Peyer's patch (tissue), 4 donors: Measurements from ENCODE around the gene THRB.

ENCODE experiments used
- CTCF ChIP-seq, 6 experiments: fragments of 450-650 bp in 4 of 6; fragments of 200-600 bp in 2 of 6; sonication (generic) in 1 of 6; IDR thresholded peaks; one replicate each; pipeline ENCODE4 v1.5.1; 2017 to 2019; ENCODE audit warnings: antibody characterized with exemption in 6 of 6, mild to moderate bottlenecking in 3 of 6, moderate library complexity in 1 of 6
- POLR2A ChIP-seq, 2 donors: fragments of 450-650 bp; IDR thresholded peaks; one replicate each; pipeline ENCODE4 v1.5.1; 2017; ENCODE audit warnings: antibody characterized with exemption in 2 of 2, mild to moderate bottlenecking in 2 of 2, moderate library complexity in 2 of 2

- TF ChIP-seq CTCF (IDR thresholded peaks at IDR 0.05) (no peak), POLR2A (IDR thresholded peaks at IDR 0.05) (no peak)
These were observed 60.6 kb downstream of the THRB start for GRCh38 chr3:24433838-24434591.
